Measurements from ENCODE around the gene DMRT2.

DNA sequence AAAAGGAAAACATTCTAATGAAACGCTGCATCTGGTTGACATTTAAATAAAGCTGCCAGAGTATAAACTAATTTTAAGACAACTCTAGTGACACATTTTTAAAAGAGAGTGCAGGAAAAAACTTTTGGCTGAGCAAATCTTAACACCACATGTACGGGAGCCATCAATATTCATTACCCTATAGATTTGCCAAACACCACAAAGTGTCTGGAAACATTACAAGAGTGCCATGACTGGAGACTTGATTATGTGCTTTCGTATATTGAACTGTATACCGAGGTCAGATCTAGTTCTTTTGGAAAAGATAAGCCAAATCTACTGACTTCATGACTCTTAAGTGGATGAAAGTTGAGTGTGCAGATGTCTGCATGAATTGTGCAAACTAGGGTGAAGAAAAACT lies 10.6 kb upstream of the DMRT2 start:
- TF ChIP-seq, protein P1, sequence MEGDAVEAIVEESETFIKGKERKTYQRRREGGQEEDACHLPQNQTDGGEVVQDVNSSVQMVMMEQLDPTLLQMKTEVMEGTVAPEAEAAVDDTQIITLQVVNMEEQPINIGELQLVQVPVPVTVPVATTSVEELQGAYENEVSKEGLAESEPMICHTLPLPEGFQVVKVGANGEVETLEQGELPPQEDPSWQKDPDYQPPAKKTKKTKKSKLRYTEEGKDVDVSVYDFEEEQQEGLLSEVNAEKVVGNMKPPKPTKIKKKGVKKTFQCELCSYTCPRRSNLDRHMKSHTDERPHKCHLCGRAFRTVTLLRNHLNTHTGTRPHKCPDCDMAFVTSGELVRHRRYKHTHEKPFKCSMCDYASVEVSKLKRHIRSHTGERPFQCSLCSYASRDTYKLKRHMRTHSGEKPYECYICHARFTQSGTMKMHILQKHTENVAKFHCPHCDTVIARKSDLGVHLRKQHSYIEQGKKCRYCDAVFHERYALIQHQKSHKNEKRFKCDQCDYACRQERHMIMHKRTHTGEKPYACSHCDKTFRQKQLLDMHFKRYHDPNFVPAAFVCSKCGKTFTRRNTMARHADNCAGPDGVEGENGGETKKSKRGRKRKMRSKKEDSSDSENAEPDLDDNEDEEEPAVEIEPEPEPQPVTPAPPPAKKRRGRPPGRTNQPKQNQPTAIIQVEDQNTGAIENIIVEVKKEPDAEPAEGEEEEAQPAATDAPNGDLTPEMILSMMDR (IDR thresholded peaks at IDR 0.05; ENCODE audit: insufficient read depth, low read length, poor library complexity, severe bottlenecking) = no peak
- TF ChIP-seq EZH2phosphoT487 (conservative IDR thresholded peaks at IDR 0.05; ENCODE audit: low read length) = no peak

Data from SU-DHL-6 (cell line).